Motor neuron (in vitro differentiated cells): ENCODE results near the gene SPRR2B. TPM values are rescaled to one million over a fixed set of nuclear protein-coding genes. Genes with fewer than 3 reads are reported as not detected.
"Not testable (repeated sequence)": the region's sequence is repeated elsewhere in the genome, so short reads cannot be mapped to it uniquely, and the experiment has no call there.

Source experiments
- ATAC-seq, 8 experiments: fragments of 200-7000 bp; cut with Tn5 transposase; replicated peaks in 6 of 8; 2 replicates each; pipeline ENCODE4 v1.8.0; 2021; ENCODE audit warnings: mild to moderate bottlenecking in 8 of 8, moderate library complexity in 8 of 8
- H3K27ac ChIP-seq, 2 donors: fragments of 250-450 bp; sonication (Bioruptor Pico); 2 replicates each; pipeline ENCODE4 v1.9.0; 2021; ENCODE audit warnings: antibody characterized with exemption in 2 of 2, mild to moderate bottlenecking in 2 of 2, moderate library complexity in 1 of 2
- H3K4me1 ChIP-seq, 2 donors: fragments of 250-450 bp; sonication (Bioruptor Pico); replicated peaks in 1 of 2; 2 replicates each; pipeline ENCODE4 v1.6.1; 2021; ENCODE audit warnings: antibody characterized with exemption in 2 of 2, mild to moderate bottlenecking in 2 of 2, moderate library complexity in 1 of 2
- H3K4me3 ChIP-seq, 5 donors: fragments of 250-450 bp; sonication (Bioruptor Pico); 2 replicates each; pipeline ENCODE4 v1.9.0; 2021; ENCODE audit warnings: antibody characterized with exemption in 5 of 5, mild to moderate bottlenecking in 5 of 5, moderate library complexity in 4 of 5
- WGBS, 10 experiments: fragments of 450-650 bp; shearing (Covaris generic); methylation state at CpG; one replicate each; pipeline ENCODE4 v1.0.0; 2022; 5-methylcytosine and 5-hydroxymethylcytosine counted together
- in situ Hi-C, 9 experiments: fragments of 400-800 bp; cut with MboI; loops; one replicate each; pipeline ENCODE4 v1.15.0; 2021; ENCODE audit warnings: low sequenced_read_pairs in 9 of 9, low pct_unique_long_range_greater_than_20kb in 2 of 9; ENCODE audit not compliant: unreplicated experiment in 9 of 9
- total RNA-seq, 8 experiments: library from RNA; unstranded; fragments of 300-600 nt; gene quantifications; 2 replicates each; pipeline versions ENCODE4 v1.2.3 to v1.2.4, GENCODE V29; 2022

SPRR2B gene
- not detected for total RNA-seq

GRCh38 chr1:153071511-153071910 is at the start of gene SPRR2B:
Gene SPRR2B (minus strand): TSS chr1:153071611. CDS start chr1:153070839, 772 bp downstream.
- ATAC-seq, result no peak
- 0 to 81% (median 56%) methylated on average over 1 to 2 of the region's 2 CpGs; no CpG with 5 or more reads in 2 of the 10 experiments for WGBS, 10 experiments

GRCh38 chr1:153120945-153121344 is 49.5 kb upstream of the SPRR2B start:
- ATAC-seq, result no peak
- Histone ChIP-seq H3K27ac (no peak overlapping the region), H3K4me3 (no peak overlapping the region), H3K4me1 (no peaks in the 10 kb centered on the region)
- in situ Hi-C loops, result no loop called here

More at GRCh38 chr1:153071511-153071910, at the start of gene SPRR2B:
- Histone ChIP-seq H3K4me3 (no peak within 1 kb of the TSS), H3K4me1 (no peaks in the 10 kb centered on the region), H3K27ac (no peak within 1 kb of the TSS)
- in situ Hi-C loops, result no loop called here

- 0 to 80% (median 42%) methylated on average over 1 to 3 of the region's 3 CpGs; no CpG with 5 or more reads in 2 of the 10 experiments for WGBS, 10 experiments
- no peak for ATAC-seq
- H3K4me1 ChIP-seq, result no peaks in the 10 kb centered on the region
- no peak overlapping the region for H3K27ac ChIP-seq
- no peak overlapping the region for H3K4me3 ChIP-seq
- in situ Hi-C loops, result no loop called here
These were observed 48.1 kb upstream of the SPRR2B start for GRCh38 chr1:153119491-153119971.

DNA sequence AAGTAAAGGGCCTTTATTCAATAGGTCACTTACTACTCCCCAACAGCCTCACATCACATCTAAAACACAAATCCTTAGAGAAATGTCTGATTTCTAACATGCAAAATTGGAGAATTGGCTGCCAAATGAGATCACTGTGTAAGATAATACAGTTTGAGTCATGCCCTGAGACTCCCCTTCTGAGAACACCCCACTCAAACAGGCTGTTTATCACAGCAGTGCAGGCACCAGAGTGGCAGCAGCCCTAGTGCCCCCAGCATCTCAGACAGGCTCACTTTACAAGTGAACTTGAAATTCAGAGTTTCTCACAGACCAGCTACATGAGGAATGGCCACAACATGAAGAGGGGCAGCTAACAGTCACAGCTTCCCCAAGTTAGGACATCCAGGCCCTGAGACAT is 43.9 kb upstream of the SPRR2B start:
- H3K27ac ChIP-seq, H3K4me1 ChIP-seq, in situ Hi-C loops, H3K4me3 ChIP-seq: not testable (repeated sequence)
- ATAC-seq, result peak in 1 of 8 experiments; percentile 60

GRCh38 chr1:153113416-153113815 is 42.0 kb upstream of the SPRR2B start, which contains the start of gene SPRR2F:
Gene SPRR2F (minus strand): TSS chr1:153113516. CDS start chr1:153112733, 783 bp downstream.
- in situ Hi-C loops, result no loop called here
- no peak within 1 kb of the TSS for H3K4me3 ChIP-seq
- 47 to 80% (median 60%) methylated on average over 2 to 3 of the region's 3 CpGs; no CpG with 5 or more reads in 3 of the 10 experiments for WGBS, 10 experiments
- ATAC-seq, result no peak
- H3K4me1 ChIP-seq, result no peaks in the 10 kb centered on the region
- no peak within 1 kb of the TSS for H3K27ac ChIP-seq

- WGBS, 10 experiments, result 0 to 100% (median 61%) methylated on average over 1 to 5 of the region's 5 CpGs; no CpG with 5 or more reads in 4 of the 10 experiments
- H3K27ac ChIP-seq, in situ Hi-C loops, H3K4me1 ChIP-seq, ATAC-seq, H3K4me3 ChIP-seq: not testable (repeated sequence)
These were observed 41.0 kb upstream of the SPRR2B start for GRCh38 chr1:153112454-153112853.

DNA sequence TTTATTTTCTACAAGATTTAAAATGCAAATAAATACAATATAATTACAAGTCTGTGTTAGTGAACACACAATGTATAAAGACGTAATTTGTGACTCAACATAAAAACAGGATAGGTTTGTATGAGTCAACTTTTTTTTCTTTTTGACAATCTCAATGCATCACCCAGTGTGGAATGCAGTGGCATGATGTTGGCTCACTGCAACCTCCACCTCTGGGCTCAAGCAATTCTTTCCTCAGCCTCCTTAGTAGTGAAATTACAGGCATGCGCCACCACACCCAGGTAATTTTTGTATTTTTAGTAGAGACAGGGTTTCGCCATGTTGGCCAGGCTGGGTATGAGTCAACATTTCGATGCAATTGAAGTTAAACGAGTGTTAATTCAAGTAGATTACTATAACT is 28.8 kb upstream of the SPRR2B start:
- WGBS, 10 experiments, result 19 to 93% (median 72%) methylated on average over 3 to 5 of the region's 5 CpGs
- in situ Hi-C loops, result no loop called here
- peak in 2 of 8 experiments; percentile 55 to 70 for ATAC-seq
- no peak overlapping the region for H3K4me3 ChIP-seq
- H3K4me1 ChIP-seq, result no peaks in the 10 kb centered on the region
- H3K27ac ChIP-seq, result no peak overlapping the region

GRCh38 chr1:153099461-153100045 is 28.1 kb upstream of the SPRR2B start:
- ATAC-seq, result no peak
- H3K4me3 ChIP-seq, result no peak overlapping the region
- H3K27ac ChIP-seq, result no peak overlapping the region
- in situ Hi-C loops, result no loop called here
- 36 to 90% (median 75%) methylated on average over 2 to 9 of the region's 9 CpGs for whole genome bisulfite sequencing, 10 experiments
- no peaks in the 10 kb centered on the region for H3K4me1 ChIP-seq

DNA sequence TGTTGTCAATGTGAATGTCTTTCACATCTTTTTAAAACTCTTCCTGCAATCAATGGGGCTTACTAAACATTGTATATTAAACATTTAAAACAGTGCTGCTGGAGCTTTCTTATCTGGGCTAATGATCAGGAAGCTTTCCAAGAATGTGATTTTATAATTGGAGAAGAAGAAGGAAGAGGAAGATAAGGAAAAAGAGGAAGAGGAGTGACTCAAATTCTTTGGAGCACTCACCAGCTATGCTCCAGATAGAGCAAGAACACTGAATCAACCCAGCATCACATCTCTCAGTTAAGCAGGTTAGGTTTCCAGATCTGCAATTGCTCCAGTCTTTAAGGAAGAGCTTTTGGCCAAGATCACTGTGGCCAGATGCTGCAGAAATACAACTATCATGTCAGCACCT is 24.4 kb upstream of the SPRR2B start:
- no peaks in the 10 kb centered on the region for H3K4me1 ChIP-seq
- ATAC-seq, result no peak
- H3K27ac ChIP-seq, result no peak overlapping the region
- in situ Hi-C loops, result no loop called here
- no peak overlapping the region for H3K4me3 ChIP-seq

DNA sequence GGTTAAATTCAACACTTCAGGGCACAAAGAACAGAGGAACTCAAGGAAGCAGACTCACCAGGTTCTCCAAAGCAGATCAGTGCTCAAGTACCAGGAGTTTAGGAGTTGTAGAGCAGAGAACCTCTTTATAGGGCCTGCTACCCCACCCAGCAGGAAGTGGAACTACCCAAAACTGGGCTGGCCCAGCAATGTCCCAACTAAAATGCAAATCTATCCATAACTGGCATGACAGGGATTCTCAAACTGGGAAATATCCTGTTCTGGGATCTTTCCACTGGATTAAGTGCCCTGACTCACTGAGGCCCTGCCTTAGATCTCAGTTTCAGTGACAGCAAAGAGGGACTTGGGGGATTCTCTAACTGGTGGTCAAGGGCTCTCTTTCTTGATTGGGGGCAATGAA is 23.0 kb upstream of the SPRR2B start, which contains the start of gene SPRR2E:
TSS of gene SPRR2E (minus strand) at position 101 of the 400 bp plus-strand sequence. CDS start 775 bp downstream, outside the sequence.
- in situ Hi-C loops, result no loop called here
- Histone ChIP-seq H3K4me3 (no peak within 1 kb of the TSS), H3K27ac (no peak within 1 kb of the TSS), H3K4me1 (no peaks in the 10 kb centered on the region)
- peak in 2 of 8 experiments; percentile 33 to 49 for ATAC-seq

GRCh38 chr1:153087652-153088051 is 16.2 kb upstream of the SPRR2B start:
- no peaks in the 10 kb centered on the region for H3K4me1 ChIP-seq
- H3K27ac ChIP-seq, result no peak overlapping the region
- H3K4me3 ChIP-seq, result no peak overlapping the region
- peak in 2 of 8 experiments; percentile 32 to 54 for ATAC-seq
- 19 to 100% (median 67%) methylated on average over 1 of the region's 1 CpG; no CpG with 5 or more reads in 5 of the 10 experiments for WGBS, 10 experiments
- in situ Hi-C loops, result no loop called here

GRCh38 chr1:153081736-153082135 is 10.3 kb upstream of the SPRR2B start:
- in situ Hi-C loops, result no loop called here
- 0 to 92% (median 82%) methylated on average over 2 to 3 of the region's 3 CpGs for WGBS, 10 experiments
- no peak overlapping the region for H3K4me3 ChIP-seq
- no peak overlapping the region for H3K27ac ChIP-seq
- ATAC-seq, result no peak
- no peaks in the 10 kb centered on the region for H3K4me1 ChIP-seq

DNA sequence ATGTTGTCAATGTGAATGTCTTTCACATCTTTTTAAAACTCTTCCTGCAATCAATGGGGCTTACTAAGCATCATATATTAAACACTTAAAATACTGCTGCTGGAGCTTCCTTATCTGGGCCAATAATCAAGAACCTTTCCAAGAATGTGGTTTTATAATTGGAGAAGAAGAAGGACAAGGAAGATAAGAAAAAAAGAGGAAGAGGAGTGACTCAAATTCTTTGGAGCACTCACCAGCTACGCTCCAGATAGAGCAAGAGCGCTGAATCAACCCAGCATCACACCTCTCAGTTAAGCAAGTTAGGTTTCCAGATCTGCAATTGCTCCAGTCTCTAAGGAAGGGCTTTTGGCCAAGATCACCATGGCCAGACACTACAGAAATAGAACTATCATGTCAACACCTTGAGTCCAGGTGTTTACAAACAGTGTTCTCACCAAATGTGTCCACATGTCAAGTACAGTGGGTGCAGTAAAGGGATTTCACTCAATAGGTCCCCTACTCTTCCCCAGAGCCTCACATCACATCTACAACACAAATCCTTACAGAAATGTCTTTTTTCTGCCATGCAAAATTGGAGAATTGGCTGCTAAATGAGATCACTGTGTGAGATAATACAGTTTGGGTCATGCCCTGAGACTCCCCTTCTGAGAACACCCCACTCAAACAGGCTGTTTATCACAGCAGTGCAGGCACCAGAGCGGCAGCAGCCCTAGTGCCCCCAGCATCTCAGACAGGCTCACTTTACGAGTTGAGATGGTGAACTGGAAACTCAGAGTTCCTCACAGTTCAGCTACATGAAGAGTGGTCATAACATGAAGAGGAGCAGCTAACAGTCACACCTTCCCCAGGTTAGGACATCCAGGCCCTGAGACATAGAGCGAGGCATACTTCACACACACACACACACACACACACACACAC is 1.7 kb upstream of the SPRR2B start:
- no peaks in the 10 kb centered on the region for H3K4me1 ChIP-seq
- H3K4me3 ChIP-seq, result no peak overlapping the region
- in situ Hi-C loops, result no loop called here
- WGBS, 10 experiments, result 0 to 83% (median 60%) methylated on average over 1 to 4 of the region's 5 CpGs; no CpG with 5 or more reads in 1 of the 10 experiments
- no peak for ATAC-seq
- no peak overlapping the region for H3K27ac ChIP-seq
